ENCODE data around the gene CTSH.

- TF ChIP-seq POLR2A (IDR thresholded peaks at IDR 0.05) (no peak), CTCF (IDR thresholded peaks at IDR 0.05) (no peak)
Measured at GRCh38 chr15:78904599-78905358, 40.1 kb downstream of the CTSH start.
